ENCODE results near the gene CYB561. TPM values are rescaled to one million over a fixed set of nuclear protein-coding genes. Genes with fewer than 3 reads are reported as not detected.

Gene CYB561
- total RNA-seq, 2 donors from 2014 or later, result 76.9 to 170 TPM

- no peak for TF ChIP-seq POLR2A (IDR thresholded peaks at IDR 0.05)
- no peak for TF ChIP-seq CTCF (IDR thresholded peaks at IDR 0.05)
- TF ChIP-seq POLR2AphosphoS5 (IDR thresholded peaks at IDR 0.05), result no peak
- 91% methylated on average over 22 of the region's 22 CpGs for WGBS
- no peak for DNase-seq (ENCODE audit: low spot score)
- H3K27me3 ChIP-seq (replicated peaks; ENCODE audit: insufficient read depth), result no peaks in the 10 kb centered on the region
- H3K4me1 ChIP-seq (replicated peaks), result peaks cover 8% of the 10 kb centered on the region
- H3K36me3 ChIP-seq, result no peaks in the 10 kb centered on the region
- no peaks in the 10 kb centered on the region for H3K9me3 ChIP-seq
- H3K4me3 ChIP-seq, result no peak overlapping the region
- no peak overlapping the region for H3K27ac ChIP-seq
- intact Hi-C loops (cut with DNase I), result loop anchor here (5.0 kb wide), 2 partner anchors 186 to 271 kb away; no protein-coding TSS in a partner anchor
Measured at GRCh38 chr17:63426041-63426916, 19.8 kb downstream of the CYB561 start.

- intact Hi-C loops (cut with DNase I), result loop anchor here (2.0 to 5.0 kb wide), 3 partner anchors 53 to 272 kb away; no protein-coding TSS in a partner anchor
- Histone ChIP-seq H3K27ac (no peak overlapping the region), H3K9me3 (no peaks in the 10 kb centered on the region), H3K27me3 (replicated peaks; ENCODE audit: insufficient read depth) (no peaks in the 10 kb centered on the region), H3K4me3 (no peak overlapping the region), H3K4me1 (replicated peaks) (peaks cover 3% of the 10 kb centered on the region), H3K36me3 (no peaks in the 10 kb centered on the region)
- TF ChIP-seq POLR2A (IDR thresholded peaks at IDR 0.05), result no peak
- peak; percentile 41 for TF ChIP-seq POLR2AphosphoS5 (IDR thresholded peaks at IDR 0.05)
- peak; percentile 89 to 94 (median 91) for TF ChIP-seq CTCF (IDR thresholded peaks at IDR 0.05)
- DNase-seq (ENCODE audit: low spot score), result peak; percentile 82
- WGBS, result 2% methylated on average over 7 of the region's 7 CpGs
Measured at GRCh38 chr17:63425483-63425882, 20.6 kb downstream of the CYB561 start.

GRCh38 chr17:63423963-63424362 lies 22.1 kb downstream of the CYB561 start:
- Histone ChIP-seq H3K4me1 (replicated peaks) (peaks cover 3% of the 10 kb centered on the region), H3K4me3 (no peak overlapping the region), H3K27ac (peak overlapping the region in 1 of 2 donors; percentile 34), H3K27me3 (replicated peaks; ENCODE audit: insufficient read depth) (no peaks in the 10 kb centered on the region), H3K9me3 (no peaks in the 10 kb centered on the region), H3K36me3 (no peaks in the 10 kb centered on the region)
- intact Hi-C loops (cut with DNase I), result loop anchor here (2.0 kb wide), 1 partner anchor 55 kb away; no protein-coding TSS in a partner anchor
- WGBS, result 51% methylated on average over 7 of the region's 7 CpGs
- DNase-seq (ENCODE audit: low spot score), result no peak
- TF ChIP-seq CTCF (IDR thresholded peaks at IDR 0.05) (no peak), POLR2AphosphoS5 (IDR thresholded peaks at IDR 0.05) (no peak), POLR2A (IDR thresholded peaks at IDR 0.05) (no peak)

- WGBS, result 51% methylated on average over 11 of the region's 11 CpGs
- H3K9me3 ChIP-seq, result no peaks in the 10 kb centered on the region
- DNase-seq (ENCODE audit: low spot score), result no peak
- peaks cover 3% of the 10 kb centered on the region for H3K4me1 ChIP-seq (replicated peaks)
- intact Hi-C loops (cut with DNase I), result no loop called here
- H3K27ac ChIP-seq, result peak overlapping the region in 1 of 2 donors; percentile 34
- H3K27me3 ChIP-seq (replicated peaks; ENCODE audit: insufficient read depth), result no peaks in the 10 kb centered on the region
- H3K4me3 ChIP-seq, result no peak overlapping the region
- TF ChIP-seq POLR2AphosphoS5 (IDR thresholded peaks at IDR 0.05) (no peak), POLR2A (IDR thresholded peaks at IDR 0.05) (no peak), CTCF (IDR thresholded peaks at IDR 0.05) (no peak)
- no peaks in the 10 kb centered on the region for H3K36me3 ChIP-seq
Measured at GRCh38 chr17:63423251-63423950, 22.7 kb downstream of the CYB561 start.
